Rectal smooth muscle tissue (tissue), 1 donor: ENCODE results near the gene CCDC12.
A peak's percentile ranks its signal among the peaks of the same experiment; 100 is the strongest.

Source experiments
- H3K27ac ChIP-seq: one replicate; pipeline ENCODE4 v1.7.0; 2013; ENCODE audit warnings: low read depth, low read length, inconsistent platforms
- H3K27me3 ChIP-seq: one replicate; pipeline ENCODE4 v1.7.0; 2013; ENCODE audit warnings: low read length; ENCODE audit not compliant: control insufficient read depth, insufficient read depth
- H3K36me3 ChIP-seq: one replicate; pipeline ENCODE4 v1.7.0; 2013; ENCODE audit warnings: low read length; ENCODE audit not compliant: control insufficient read depth, insufficient read depth
- H3K4me1 ChIP-seq: one replicate; pipeline ENCODE4 v1.7.0; 2013; ENCODE audit warnings: low read length; ENCODE audit not compliant: control insufficient read depth, insufficient read depth
- H3K4me3 ChIP-seq: one replicate; pipeline ENCODE4 v1.7.0; 2013; ENCODE audit warnings: low read length
- H3K9ac ChIP-seq: one replicate; pipeline ENCODE4 v1.7.0; 2013; ENCODE audit warnings: low read length

The CCDC12 gene

GRCh38 chr3:46976326-46977190 lies at the start of gene CCDC12:
TSS of gene CCDC12 (minus strand) at chr3:46976745. CDS start at chr3:46976732, 13 bp downstream.
- peak within 1 kb of the TSS; percentile 92 for H3K27ac ChIP-seq
- peak within 1 kb of the TSS; percentile 98 for H3K4me3 ChIP-seq
- H3K4me1 ChIP-seq, result no peaks in the 10 kb centered on the region
- H3K36me3 ChIP-seq, result peaks cover 3% of the 10 kb centered on the region
- peak within 1 kb of the TSS; percentile 79 for H3K9ac ChIP-seq
- H3K27me3 ChIP-seq, result no peaks in the 10 kb centered on the region

GRCh38 chr3:47024932-47025331 lies 48.4 kb upstream of the CCDC12 start:
- Histone ChIP-seq H3K27me3 (no peaks in the 10 kb centered on the region), H3K4me3 (no peak overlapping the region), H3K9ac (no peak overlapping the region), H3K4me1 (peaks cover 6% of the 10 kb centered on the region), H3K27ac (no peak overlapping the region), H3K36me3 (no peaks in the 10 kb centered on the region)

GRCh38 chr3:47022641-47023071 lies 46.1 kb upstream of the CCDC12 start:
- Histone ChIP-seq H3K4me1 (peaks cover 6% of the 10 kb centered on the region), H3K36me3 (peaks cover 6% of the 10 kb centered on the region), H3K9ac (no peak overlapping the region), H3K27me3 (no peaks in the 10 kb centered on the region), H3K4me3 (no peak overlapping the region), H3K27ac (no peak overlapping the region)

DNA sequence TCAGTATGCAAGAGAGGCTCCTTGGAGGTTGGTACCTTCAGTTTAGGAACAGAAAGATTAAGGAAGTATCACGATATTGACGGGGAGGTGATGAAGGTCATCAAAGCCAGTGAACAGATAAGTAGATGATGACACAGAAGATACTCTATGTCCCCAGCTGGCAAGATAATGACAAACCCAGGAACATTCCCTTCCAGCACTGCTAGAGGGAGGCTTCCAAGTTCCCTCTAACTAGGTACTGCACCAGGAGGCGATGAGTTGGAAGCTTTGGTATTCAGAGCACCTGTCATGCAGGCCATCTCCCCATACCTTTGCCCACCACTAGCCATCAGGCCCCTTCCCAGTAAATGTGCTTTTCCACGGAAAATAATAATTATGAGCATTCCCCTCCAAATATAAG lies 43.8 kb upstream of the CCDC12 start:
- H3K27ac ChIP-seq, result no peak overlapping the region
- peaks cover 13% of the 10 kb centered on the region for H3K36me3 ChIP-seq
- no peaks in the 10 kb centered on the region for H3K27me3 ChIP-seq
- peaks cover 6% of the 10 kb centered on the region for H3K4me1 ChIP-seq
- H3K4me3 ChIP-seq, result no peak overlapping the region
- no peak overlapping the region for H3K9ac ChIP-seq

DNA sequence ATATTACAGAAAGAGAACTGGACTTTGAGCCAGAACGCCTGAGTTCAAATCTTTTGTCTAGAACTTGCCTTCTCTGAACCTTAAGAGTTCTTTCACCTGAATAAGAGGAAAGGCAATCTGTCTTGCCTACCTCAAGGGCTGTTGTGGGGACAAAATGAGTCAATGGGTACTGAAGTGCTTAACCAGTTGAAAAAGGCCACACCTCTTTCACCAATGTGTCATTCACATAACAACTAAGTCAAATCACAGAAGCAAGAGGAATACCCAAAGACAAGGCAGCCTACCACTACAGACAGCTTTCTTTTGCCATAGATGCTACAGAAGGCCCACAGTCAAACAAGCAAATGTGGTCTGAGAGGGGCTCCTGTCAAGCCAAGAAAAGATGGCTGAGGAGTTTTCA lies 42.7 kb upstream of the CCDC12 start:
- Histone ChIP-seq H3K36me3 (peaks cover 16% of the 10 kb centered on the region), H3K4me3 (no peak overlapping the region), H3K9ac (no peak overlapping the region), H3K27me3 (no peaks in the 10 kb centered on the region), H3K27ac (no peak overlapping the region), H3K4me1 (peaks cover 6% of the 10 kb centered on the region)

DNA sequence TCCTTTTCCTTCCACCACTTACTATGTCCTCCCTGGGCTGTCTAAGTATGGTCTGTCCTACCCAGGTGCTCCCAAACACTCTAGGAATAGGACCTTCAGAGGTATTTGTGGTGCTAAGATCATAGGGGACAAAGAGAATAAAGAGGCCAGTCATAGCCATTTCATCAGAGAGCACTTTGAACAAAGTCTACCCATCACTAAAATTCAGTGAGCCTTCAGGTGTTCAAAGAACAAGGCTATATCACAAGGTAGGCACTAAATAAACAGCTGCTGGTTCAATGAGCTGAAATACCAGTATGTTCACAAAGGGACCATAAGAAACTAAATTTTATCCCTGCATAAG lies 41.7 kb upstream of the CCDC12 start:
- H3K27me3 ChIP-seq, result no peaks in the 10 kb centered on the region
- peaks cover 16% of the 10 kb centered on the region for H3K36me3 ChIP-seq
- H3K4me3 ChIP-seq, result no peak overlapping the region
- H3K27ac ChIP-seq, result no peak overlapping the region
- H3K4me1 ChIP-seq, result peaks cover 6% of the 10 kb centered on the region
- no peak overlapping the region for H3K9ac ChIP-seq

DNA sequence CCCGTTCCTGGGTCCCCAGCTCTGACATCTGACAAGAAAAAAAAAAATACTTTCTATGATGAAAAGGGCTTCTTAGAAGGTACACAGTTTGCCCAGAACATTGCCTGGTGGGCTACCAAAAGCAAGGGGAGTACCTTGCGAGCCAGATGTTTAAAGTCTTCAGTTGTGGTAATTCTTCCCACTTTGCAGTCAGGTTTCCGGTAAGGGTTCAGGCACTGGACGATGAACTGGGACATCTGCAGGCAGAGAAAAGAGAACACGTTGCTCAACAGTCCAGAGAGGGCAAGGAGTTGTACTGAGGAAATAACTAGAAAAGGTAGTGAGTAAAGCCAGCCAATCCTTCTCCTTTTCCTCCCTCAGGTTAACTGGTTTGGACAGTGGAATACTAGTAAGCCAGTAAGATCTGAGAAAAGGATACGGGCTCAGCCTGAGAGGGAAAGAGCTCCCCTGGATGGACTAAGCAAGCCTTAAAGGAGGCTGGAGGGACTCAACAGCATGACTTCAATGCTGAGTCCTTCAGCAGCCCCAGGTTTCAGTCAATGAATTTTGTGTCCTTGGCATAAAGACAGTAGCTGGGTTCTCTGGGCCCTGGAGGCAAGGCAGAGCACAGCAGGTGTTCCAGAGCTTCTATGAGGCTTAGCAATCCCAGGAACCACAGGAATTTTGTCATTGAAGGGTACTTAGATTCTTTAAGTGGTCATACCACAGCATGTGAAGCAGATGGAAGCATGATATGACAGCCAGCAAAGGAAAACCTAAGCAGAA lies 41.1 kb upstream of the CCDC12 start:
- no peak overlapping the region for H3K9ac ChIP-seq
- H3K4me1 ChIP-seq, result peaks cover 6% of the 10 kb centered on the region
- peaks cover 16% of the 10 kb centered on the region for H3K36me3 ChIP-seq
- H3K4me3 ChIP-seq, result no peak overlapping the region
- no peaks in the 10 kb centered on the region for H3K27me3 ChIP-seq
- H3K27ac ChIP-seq, result no peak overlapping the region

- H3K4me1 ChIP-seq, result peaks cover 6% of the 10 kb centered on the region
- no peak overlapping the region for H3K4me3 ChIP-seq
- H3K27ac ChIP-seq, result no peak overlapping the region
- H3K36me3 ChIP-seq, result peaks cover 16% of the 10 kb centered on the region
- H3K27me3 ChIP-seq, result no peaks in the 10 kb centered on the region
- H3K9ac ChIP-seq, result no peak overlapping the region
Observed at GRCh38 chr3:47016934-47017435, 40.4 kb upstream of the CCDC12 start.

- Histone ChIP-seq H3K36me3 (peaks cover 16% of the 10 kb centered on the region), H3K27ac (no peak overlapping the region), H3K4me1 (peaks cover 6% of the 10 kb centered on the region), H3K27me3 (no peaks in the 10 kb centered on the region), H3K4me3 (no peak overlapping the region), H3K9ac (no peak overlapping the region)
Observed at GRCh38 chr3:47016086-47016933, 39.8 kb upstream of the CCDC12 start.

- Histone ChIP-seq H3K27me3 (no peaks in the 10 kb centered on the region), H3K36me3 (peaks cover 16% of the 10 kb centered on the region), H3K4me1 (no peaks in the 10 kb centered on the region), H3K4me3 (no peak overlapping the region), H3K27ac (no peak overlapping the region), H3K9ac (no peak overlapping the region)
Observed at GRCh38 chr3:47015151-47015550, 38.6 kb upstream of the CCDC12 start.

DNA sequence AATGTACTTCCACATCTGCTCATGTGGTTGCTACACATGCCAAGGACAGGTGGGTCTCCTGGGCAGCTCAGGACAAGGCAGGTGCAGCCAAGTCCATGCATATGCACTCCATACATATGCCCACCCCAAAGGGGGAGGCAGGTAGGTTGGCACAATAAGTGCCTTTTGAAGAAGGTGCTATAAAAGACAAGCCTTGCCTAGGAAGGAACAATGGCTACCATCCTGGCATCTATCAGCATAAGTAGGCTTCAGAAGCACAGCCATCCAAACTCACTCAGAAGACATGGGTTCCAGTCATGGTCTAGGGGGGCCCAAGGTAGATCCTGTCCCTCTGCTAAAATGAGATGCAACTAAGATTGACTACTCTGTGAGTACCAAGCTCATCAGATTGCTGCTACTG lies 37.5 kb upstream of the CCDC12 start:
- no peak overlapping the region for H3K4me3 ChIP-seq
- H3K9ac ChIP-seq, result no peak overlapping the region
- H3K36me3 ChIP-seq, result peaks cover 16% of the 10 kb centered on the region
- no peaks in the 10 kb centered on the region for H3K27me3 ChIP-seq
- H3K27ac ChIP-seq, result no peak overlapping the region
- H3K4me1 ChIP-seq, result no peaks in the 10 kb centered on the region

GRCh38 chr3:47013231-47013630 lies 36.7 kb upstream of the CCDC12 start:
- no peaks in the 10 kb centered on the region for H3K4me1 ChIP-seq
- peaks cover 10% of the 10 kb centered on the region for H3K36me3 ChIP-seq
- H3K27me3 ChIP-seq, result no peaks in the 10 kb centered on the region
- H3K4me3 ChIP-seq, result no peak overlapping the region
- H3K9ac ChIP-seq, result no peak overlapping the region
- no peak overlapping the region for H3K27ac ChIP-seq
